AG10803 (cell line): ENCODE results near the gene SAMD7.

ENCODE experiments used
- DNase-seq: peaks from one replicate; pipeline ENCODE4 v3.0.0; 2010; ENCODE audit warnings: low read depth
- H3K4me3 ChIP-seq: 2 replicates; pipeline ENCODE4 v1.5.1; 2011; ENCODE audit warnings: mild to moderate bottlenecking, low read length, control low read depth
- TF ChIP-seq, protein P1 (sequence below): conservative IDR thresholded peaks from 2 replicates; pipeline ENCODE4 v1.5.1; 2011; ENCODE audit warnings: mild to moderate bottlenecking, low read length, control low read depth, inconsistent platforms

SAMD7 gene

DNA sequence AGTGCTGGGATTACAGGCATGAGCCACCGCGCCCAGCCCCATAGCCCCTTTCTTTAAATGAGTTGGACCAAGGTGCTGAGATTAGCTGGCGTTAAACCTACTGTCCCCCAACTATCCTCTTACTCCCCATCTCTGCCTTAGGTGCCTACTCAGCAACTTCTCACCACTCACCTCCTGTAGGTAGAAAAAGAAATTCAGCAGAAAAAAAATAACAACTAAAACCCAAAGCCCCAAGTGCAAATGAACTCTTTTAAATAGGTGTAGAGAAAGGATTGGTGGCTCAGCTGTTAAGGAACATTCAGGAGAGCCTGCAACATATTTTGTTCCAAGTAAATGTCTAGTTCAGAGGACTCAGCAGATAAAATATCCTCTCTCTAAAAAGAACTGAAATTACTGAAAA is 19.5 kb downstream of the SAMD7 start:
- TF ChIP-seq, protein P1, sequence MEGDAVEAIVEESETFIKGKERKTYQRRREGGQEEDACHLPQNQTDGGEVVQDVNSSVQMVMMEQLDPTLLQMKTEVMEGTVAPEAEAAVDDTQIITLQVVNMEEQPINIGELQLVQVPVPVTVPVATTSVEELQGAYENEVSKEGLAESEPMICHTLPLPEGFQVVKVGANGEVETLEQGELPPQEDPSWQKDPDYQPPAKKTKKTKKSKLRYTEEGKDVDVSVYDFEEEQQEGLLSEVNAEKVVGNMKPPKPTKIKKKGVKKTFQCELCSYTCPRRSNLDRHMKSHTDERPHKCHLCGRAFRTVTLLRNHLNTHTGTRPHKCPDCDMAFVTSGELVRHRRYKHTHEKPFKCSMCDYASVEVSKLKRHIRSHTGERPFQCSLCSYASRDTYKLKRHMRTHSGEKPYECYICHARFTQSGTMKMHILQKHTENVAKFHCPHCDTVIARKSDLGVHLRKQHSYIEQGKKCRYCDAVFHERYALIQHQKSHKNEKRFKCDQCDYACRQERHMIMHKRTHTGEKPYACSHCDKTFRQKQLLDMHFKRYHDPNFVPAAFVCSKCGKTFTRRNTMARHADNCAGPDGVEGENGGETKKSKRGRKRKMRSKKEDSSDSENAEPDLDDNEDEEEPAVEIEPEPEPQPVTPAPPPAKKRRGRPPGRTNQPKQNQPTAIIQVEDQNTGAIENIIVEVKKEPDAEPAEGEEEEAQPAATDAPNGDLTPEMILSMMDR, result no peak
- no peak overlapping the region for H3K4me3 ChIP-seq
- no peak for DNase-seq

DNA sequence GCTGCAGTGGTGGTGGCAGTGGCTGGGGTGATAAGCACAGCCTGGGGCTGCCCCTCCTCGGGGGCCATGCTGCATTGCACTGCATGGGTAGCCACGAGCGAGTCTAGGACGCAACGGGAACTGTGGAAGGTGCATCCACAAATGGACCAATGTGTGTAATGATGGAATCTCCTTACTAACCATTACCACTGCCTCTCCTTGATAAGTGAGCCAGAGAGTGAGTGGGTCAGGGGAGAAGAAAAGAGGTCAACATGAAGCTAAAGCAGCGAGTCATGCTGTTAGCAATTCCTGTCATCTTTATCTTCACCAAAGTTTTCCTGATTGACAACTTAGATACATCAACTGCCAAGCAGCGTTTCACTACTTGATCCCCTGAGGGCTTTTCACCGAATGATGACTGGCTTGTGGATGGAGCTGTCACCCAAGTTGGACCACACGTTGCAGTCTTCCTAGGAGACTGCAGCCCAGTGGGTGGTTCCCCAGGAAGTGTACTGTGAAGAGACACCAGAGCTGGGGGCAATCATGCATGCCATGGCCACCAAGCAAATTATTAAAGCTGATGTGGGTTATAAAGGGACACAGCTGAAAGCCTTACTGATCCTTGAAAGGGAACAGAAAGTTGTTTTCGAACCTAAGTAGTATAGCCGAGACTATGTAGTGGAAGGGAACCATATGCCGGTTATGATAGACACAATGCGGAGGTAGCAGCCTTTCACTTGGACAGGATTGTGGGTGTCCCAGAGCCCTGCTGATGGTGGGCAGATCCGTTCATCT is 20.6 kb downstream of the SAMD7 start:
- H3K4me3 ChIP-seq, result no peak overlapping the region
- DNase-seq, result no peak
- TF ChIP-seq, protein P1, result no peak

DNA sequence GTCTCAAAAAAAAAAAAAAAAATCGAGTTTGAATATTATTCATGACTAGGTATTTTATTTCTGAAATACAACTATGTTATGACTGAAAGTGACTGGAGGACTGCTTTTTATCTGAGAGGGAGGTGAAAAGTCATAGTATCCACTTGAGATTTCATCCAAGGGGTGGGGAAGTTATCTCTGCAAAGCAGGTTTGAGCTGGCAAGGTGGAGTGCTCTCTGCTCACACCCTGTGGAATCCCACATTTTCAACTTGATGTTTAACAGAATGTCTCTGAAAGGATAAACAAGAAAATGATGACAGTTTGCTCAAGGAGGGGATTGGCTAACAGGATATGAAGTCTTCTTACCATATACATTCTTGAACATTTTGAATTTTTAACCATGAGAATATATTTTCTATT is 27.9 kb downstream of the SAMD7 start:
- no peak for DNase-seq
- no peak overlapping the region for H3K4me3 ChIP-seq
- TF ChIP-seq, protein P1, result no peak

DNA sequence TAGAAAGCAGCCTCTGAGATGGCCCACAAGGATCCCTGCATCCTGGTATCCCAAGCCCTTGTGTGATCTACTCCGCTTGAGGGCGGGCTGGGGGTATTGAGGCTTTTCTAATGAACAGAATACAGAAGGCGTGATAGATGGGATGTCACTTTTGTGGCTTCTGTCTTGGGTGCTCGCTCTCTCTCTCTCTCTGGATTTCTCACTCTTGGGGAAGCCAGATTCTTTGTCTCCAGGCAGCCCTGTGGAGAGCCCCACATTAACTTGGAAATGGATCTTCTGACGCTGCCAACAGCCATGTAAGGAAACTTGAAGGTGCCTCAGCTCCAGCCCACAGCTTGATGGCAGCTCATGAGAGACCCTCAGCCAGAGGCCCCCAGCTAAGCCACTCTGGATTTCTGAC is 28.4 kb downstream of the SAMD7 start:
- no peak overlapping the region for H3K4me3 ChIP-seq
- DNase-seq, result no peak

DNA sequence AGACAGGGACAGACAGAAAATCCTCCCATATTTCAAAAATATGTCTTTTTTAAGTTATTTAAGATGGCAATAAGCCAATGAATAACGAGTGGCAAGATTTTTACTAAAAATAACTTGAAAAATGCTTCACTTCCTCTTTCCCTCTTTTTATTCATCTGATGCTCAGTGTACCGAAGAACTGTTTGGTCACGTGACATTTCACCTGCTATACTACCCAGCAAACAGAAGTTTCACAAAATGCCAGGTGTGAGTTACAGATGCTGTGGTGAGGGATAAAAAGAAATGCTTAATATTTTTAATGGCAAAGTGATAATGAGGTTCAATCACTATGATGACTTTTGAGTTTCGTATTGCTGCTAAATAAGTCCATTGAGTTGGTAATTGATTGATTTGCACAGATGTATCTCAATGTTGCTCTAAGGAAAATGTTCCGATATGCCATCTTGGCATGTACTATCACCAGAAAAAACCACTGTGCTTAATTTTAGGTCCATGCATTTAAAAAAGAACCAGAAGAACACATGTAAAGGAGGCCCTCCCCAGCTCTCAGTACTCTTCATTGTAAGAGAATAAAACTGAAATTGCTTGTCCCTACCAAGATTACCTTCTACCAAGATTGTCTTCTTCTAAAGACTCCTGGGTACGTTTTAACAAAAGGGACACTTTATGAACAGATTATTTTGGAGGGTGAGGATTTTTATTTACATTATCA is 29.3 kb downstream of the SAMD7 start:
- TF ChIP-seq, protein P1, result no peak
- no peak for DNase-seq
- H3K4me3 ChIP-seq, result no peak overlapping the region

More for the DNA sequence above, 28.4 kb downstream of the SAMD7 start:
- TF ChIP-seq, protein P1, result no peak

DNA sequence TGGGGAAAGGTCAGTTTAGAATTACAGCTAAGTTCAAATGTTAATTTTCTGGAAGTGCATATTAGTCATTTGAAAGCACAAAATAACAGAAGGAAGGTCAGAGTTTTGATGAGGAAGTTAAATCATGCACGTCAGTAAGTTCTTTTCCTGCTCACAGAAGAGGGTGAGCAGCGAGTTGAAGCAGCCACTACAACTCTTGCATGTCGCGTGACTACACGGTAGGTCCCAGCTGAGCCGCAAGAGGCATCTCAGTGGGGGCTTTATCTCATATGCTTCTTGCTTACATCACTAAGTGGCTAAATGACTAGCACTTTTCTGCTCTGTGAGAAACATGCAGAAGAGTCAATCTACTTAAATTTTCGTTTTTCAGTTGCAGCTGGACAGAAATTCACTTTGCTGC is 33.9 kb downstream of the SAMD7 start:
- no peak overlapping the region for H3K4me3 ChIP-seq

More for the DNA sequence above, 33.9 kb downstream of the SAMD7 start:
- TF ChIP-seq, protein P1, result no peak
- no peak for DNase-seq
